Activated T-cell treated with anti-CD3 and anti-CD28 coated beads for 48 hours (primary cell): ENCODE data around the gene ATRNL1.

ENCODE experiments used
- DNase-seq: peaks from one replicate; pipeline ENCODE4 v3.0.0-alpha.2; 2020; ENCODE audit warnings: low read depth

The ATRNL1 gene

DNA sequence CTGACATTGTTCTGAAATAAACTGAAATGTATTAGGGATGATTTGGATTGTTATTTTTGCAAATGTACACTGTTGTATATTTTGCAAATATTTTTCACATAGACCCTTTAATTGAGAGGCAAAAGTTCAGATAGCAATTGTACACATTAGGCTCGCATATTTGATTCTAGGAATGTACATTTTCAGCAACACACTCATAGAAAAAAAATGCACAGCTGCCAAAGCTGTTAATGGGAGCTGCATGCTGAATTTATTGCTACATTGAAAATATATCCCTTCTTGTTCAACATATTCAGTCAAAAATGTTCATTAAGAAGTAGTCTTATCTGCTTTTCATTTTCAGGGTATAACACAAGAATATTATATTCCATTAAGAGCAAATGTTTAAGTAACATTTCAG lies 512.9 kb downstream of the ATRNL1 start:
- no peak for DNase-seq

DNA sequence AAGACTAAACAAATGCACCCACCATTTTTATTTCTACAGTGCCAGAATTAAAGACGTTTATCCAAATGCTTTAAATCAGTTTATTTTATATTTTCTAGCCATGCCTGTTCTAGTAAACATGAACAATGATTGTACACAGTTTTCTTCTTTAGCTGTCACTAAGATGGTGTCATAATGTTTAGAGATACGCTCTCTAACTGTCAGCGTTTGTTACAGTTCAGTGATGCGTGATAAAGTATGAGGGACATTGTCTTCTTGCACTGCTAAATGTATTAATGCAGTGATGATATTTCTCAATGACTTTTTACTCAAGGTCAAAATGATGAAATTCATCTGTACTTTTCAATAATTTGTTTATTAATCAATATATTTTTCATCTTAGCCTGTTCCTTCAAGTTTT lies 513.6 kb downstream of the ATRNL1 start:
- no peak for DNase-seq

DNA sequence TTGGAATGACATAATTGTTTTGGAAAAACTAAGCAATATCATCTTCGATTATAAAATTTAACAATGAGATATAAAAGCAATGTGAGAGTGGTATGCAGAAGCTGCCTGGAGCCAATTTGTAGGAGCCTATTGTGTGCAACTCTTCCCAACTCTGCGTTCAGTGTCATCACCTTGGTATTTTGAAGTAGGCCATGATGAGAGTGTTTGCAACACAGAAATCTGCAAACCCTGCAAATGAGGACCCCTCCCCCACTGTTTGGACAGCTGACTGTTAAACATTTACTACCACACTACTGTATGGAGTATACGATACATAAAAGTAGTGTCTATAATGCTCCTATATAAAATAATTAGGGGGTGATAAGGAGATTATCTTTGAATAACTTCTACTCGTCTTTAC lies 531.3 kb downstream of the ATRNL1 start:
- no peak for DNase-seq

DNA sequence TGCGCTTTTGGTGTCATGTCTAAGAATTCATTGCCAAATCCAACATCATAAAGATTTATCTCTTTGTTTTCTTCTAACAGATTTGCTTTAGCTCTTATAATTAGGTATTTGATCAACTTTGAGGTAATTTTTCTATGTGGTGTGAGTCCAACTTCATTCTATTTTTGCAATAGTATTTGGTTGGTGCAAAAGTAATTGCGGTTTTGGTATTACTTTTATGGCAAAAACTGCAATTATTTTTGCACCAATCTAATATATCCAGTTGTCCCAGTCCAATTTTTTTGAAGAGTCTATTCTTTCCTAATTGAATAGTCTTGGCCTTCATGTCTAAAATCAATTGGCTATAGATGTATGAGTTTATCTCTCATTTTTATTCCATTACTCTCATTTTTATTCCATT lies 535.5 kb downstream of the ATRNL1 start:
- DNase-seq = no peak

DNA sequence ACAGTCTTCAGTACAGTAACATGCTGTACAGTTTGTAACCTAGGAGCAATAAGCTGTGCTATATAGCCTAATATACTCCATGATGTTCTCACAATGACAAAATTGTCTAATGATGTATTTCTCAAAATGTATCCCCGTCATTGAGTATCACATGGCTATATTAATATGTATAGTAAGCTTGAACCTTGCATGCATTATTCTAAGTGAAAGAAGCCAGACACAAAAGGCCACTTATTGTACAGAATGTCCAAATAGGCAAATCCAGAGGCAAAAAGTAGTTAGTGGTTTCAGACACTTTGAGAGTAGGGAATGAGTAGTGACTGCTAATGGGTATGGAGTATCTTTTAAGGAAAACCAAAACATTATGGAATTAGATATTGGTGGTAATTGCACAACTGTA lies 545.1 kb downstream of the ATRNL1 start:
- no peak for DNase-seq

DNA sequence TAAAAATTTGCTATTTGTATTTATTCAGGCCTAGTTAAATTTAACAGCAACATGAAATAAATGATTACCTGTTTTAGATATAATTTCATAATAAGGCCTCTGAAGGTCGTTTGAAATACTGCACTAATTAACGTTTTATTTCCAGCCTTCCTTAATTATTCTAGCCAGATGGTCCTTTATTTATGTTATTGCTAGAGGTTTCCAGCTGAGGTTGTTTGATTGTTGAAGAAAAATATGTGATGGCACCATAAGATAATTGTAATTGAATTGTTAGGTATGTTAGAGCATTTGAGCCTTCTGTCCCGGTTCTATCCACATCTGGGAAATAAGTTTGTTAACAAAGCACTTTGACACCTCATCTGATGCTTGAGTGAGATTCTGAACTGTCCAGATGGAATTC lies 556.1 kb downstream of the ATRNL1 start:
- no peak for DNase-seq

DNA sequence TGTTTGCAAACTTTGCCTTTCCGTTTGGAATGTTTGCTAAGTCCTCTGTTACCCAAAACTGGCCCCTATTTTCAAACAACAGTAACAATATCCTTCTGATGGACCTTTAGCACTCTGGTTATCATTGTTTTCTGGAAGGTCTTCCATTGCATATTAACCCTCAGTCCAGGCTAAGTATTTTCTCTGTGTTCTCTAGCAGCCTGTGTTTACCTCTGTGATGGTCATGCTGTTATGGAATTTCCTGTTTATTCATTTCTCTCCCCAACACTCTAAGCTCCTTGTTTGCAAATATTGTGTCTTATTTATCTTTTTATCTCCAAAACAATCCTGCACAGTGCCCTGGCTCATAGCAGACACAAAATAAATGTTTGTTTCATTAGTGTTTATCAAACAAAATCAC lies 560.3 kb downstream of the ATRNL1 start:
- DNase-seq = no peak

DNA sequence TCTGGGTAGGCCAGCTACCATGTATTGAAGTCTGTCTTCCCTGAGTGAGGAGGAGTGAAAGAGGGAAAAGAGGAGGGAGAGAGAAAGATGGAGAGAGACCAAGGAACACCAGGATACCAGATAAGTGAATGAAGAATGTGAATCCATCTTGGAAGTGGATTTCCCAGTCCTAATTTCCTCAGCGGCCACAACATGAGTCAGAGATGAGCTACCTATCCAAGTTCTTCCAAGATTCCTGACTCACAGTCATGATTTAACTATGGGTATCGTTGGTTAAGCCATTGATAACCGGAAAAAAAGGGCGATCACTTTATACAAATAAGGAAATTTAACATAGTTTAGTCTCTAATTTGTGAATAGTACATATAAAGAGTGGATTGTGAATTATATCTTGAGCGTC lies 561.8 kb downstream of the ATRNL1 start:
- DNase-seq = no peak

DNA sequence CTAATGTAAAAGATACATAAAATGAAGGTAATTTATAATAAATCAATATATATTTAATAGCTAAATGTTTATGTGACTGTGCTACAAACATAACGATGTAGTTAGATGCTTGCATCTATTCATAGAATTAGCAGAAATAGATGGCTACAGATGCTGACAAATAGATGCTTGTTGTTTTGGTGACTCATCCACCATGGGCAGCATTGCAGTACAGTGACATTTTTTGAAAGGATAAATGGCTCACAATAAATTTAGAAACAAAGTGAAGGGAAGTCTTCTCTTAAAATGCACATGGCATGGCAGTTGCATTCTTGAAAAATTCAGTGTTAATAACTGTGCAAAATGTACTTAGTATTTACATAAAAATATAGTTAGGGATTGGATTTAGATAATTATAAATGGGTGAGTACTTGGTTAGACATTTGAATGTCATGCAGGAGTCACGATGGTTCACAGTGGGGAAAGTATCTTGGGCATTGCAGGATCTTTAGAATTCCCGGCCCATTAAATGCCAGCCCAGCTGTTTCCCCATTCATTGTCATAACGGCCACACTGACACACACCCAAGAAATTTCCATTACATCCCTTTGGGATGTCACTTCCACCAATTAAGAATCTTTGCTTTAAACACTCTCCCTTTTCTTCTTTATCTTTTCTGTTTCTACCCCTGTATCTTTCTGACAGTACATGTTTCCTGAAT lies 564.1 kb downstream of the ATRNL1 start:
- DNase-seq = no peak

DNA sequence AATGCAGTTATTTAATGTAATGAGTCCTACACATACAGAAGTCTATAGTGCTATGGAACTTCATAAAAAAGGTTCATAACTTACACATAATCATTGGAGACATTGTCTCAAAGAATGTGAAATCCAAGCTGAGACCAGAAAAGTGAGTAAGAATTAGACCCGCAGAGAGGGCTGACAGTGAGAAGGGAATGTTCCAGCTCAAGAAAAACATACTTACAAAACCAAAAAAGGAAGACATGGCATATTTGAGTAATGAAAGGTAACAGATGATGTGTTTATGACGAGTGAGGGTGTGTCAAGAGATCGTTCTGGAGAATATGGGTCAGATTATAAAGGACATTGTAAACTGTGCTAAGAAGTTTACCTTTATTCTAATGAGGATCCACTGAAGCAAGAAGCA lies 566.5 kb downstream of the ATRNL1 start:
- no peak for DNase-seq

DNA sequence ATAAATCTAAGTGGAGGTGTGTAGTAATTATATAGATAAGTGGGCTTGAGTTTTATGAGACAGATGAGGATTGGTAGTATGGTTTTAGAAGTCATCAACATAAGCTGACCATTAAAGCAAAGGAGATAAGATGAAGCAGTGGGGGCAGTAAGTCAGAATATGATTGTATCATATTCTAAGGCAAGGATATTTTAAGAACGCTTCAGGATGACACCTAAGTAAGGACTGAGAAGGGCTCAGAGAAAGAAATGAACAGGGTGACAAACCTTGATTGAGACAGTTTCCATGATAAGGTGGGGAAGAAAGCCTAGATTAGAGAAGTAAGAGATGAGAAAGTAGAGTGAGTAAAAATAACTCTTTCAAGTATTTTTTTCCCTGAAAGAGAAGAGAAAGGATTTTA lies 567.2 kb downstream of the ATRNL1 start:
- DNase-seq = no peak

DNA sequence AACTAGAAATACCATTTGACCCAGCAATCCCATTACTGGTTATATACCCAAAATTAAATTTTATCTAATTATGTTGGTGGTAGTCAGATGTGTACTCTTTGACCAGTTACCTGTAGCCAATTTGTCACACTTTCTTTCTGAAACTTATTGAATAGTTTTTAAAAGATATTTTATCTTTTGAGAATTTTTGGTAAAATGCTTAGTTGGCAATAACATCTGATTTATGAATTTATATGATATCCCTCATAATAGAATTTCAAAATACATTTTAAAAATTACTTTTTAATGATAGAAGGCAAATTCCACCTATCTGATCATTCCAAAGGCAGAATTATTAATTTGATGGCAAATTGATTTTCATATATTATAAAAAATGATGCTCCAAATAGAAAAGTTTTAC lies 569.3 kb downstream of the ATRNL1 start:
- DNase-seq = no peak

DNA sequence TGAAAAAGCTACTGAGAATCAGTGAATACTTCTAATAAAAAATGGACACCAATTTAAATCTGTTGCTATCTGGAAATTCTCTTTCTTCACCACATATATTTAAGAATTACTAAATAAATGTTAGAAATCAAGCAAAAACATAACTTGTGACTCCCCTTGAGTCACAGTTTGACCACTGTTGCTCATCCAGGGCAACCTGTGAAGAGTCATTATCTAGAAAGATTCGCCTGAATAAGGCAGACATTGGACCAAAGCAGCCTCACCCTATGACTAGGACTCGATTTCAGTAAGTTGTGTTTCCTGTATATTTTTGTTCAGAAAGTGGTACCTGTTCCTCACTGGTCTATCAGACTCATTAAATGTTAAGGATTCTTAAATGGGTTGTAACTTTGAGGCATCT lies 572.4 kb downstream of the ATRNL1 start:
- no peak for DNase-seq

DNA sequence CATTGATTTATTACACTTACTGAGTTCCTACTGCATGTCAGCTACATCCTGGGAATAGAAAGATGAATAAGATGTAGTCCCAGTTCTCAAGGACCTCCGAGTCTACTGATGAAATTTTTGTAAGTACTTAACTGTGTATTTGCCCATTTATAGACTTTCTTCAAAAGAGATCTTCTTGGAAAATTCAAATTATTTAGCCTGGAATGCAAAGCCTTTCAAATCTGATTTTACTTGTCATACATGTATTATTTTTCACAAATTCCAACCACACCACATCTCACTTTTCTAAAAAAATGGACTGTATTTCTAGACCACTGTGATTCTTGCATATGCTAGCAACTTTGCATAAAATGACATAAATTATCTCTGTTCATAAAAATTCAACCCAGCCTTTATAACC lies 581.3 kb downstream of the ATRNL1 start:
- no peak for DNase-seq

DNA sequence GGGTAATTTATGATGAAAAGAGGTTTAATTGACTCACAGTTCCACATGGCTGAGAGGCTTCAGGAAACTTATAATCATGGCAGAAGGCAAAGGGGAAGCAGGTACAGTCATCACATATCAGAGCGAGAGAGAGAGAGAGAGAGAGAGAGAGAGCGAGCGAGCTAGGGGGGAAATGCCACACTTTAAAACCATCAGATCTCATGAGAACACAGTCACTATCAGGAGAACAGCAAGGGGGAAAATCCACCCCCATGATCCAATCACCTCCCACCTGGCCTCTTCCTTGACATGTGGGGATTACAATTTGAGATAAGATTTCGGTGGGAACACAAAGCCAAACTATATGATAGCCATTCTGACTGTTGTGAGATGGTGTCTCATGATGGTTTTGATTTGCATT lies 603.6 kb downstream of the ATRNL1 start:
- DNase-seq = no peak

DNA sequence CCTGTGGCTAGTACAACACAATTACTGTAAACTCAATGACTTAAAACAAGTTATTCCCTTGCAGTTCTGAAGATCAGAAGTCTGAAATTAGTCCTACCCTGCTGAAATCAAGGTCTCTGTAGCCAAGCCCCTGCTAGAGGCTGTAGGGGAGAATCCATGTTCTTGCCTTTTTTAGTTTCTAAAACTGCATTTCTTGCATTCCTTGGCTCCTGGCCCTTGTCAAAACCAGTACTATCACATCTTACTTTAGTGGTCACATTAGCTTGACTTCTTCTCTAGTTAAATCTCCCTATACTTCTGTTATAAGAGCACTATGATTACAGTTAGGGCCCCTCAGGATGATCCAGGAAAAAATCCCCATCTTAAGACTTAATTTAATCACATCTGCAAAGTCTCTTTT lies 612.9 kb downstream of the ATRNL1 start:
- no peak for DNase-seq

DNA sequence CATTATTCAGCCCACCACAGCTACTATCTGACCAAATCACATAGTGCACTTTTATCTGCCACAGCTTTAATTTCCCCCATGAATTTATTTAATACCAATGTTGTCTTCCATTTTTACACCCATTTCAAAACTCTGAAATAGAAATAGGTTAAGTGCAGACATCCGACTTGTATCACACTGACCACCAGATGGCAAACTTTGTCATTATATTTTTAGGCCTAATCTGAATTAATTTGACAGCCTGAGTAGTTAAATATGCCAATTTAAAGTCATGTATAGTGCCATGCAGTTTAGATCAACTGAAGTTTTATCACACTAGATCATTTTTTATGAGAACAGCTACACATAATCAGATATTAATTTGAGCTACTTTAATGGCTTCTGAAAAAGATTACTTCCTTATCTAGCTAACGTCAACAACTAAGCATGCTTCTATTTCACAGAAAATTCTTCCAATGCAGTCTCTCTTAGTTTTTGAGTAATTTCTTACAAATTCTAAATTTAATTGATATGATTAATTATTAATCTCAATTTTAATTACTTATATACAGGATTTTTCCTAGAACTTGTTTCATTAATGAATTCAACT lies 613.4 kb downstream of the ATRNL1 start:
- DNase-seq = no peak

DNA sequence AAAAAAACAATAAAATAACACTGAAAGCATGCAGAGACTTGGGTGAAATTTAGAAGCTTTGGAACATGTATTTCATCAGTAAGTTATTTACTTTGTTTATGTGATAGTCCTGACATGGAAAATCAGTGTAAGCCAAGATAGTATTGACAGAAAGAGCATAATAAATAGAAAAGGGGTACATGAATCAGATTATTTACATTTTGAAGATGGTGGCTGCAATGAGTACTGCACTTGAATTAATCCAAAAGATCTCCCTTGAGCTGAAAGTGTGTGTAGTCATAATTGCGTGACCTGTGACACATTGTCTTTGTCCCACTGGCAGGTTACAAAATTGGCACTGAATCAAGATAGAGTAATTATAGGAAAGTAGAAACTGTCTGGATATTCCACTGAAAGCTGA lies 617.0 kb downstream of the ATRNL1 start:
- no peak for DNase-seq

DNA sequence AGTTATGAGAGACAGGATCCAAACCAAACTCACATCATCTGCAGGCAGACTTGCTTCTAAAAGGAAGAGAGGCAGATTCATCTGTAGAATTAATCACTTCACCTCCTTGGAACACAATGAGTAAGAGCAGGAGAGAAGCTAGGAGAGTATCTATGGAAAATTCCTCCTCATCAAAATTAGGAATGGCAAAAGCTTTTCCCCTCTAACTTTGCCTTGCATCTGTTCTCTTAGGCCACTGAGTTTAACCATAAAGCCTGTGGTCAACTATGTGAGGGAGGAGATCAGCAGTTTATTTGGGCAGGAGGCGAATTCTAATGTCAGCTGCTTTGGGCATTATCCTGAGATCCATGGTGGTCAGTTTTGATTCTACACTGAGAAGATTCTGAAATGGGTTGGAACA lies 618.1 kb downstream of the ATRNL1 start:
- DNase-seq = no peak

DNA sequence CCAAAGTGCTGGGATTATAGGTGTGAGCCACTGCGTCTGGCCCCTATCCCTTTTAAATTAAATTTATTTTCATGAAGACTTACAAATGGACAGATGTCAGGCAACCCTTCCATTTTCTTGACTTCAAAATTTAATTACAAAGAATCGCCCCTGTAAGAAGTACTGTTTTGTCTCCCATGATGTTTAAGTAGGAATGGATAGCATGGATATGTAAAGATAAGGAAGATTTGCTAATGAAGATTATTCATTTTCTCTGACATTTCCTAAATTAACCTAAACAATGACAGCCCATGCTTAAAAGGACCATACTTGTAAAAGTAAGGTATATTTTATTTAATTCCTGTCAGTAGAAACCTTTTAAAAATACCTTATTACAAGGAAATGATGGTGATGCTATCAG lies 627.0 kb downstream of the ATRNL1 start:
- no peak for DNase-seq

DNA sequence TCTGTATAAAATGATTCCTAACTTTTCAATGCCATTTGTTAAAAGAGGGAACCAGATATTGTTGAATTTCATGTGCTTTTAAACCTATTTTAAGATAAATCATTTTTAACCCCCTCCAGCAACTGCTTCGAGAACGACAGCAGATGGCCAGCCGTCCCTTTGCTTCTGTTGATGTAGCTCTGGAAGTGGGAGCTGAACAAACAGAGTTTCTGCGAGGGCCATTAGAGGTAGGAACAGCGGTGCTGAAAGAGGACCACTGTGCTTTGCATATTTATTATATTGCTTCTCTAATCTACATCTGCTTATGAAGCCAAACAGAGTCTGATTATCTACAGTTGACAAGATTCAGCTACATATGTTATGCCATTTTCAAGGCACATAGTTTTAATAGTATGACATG lies 634.0 kb downstream of the ATRNL1 start:
- DNase-seq = no peak

DNA sequence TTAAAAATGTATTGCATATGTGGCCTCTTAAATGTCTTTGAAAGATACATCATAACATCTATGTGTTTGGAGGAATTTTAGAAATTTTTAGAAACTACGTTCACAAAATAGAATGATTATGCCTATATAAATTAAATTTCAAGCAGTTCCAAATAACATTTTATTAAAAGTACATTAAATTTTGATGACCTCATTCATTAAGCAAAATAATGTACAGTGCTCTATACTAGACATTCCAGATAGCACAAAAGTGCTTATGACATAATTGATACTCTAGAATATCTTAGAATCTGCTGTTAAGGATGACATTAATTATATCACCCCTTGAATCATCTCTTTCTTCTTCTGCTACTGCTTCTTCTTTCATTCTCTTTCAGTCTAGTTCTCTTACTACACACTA lies 650.9 kb downstream of the ATRNL1 start:
- DNase-seq = no peak

DNA sequence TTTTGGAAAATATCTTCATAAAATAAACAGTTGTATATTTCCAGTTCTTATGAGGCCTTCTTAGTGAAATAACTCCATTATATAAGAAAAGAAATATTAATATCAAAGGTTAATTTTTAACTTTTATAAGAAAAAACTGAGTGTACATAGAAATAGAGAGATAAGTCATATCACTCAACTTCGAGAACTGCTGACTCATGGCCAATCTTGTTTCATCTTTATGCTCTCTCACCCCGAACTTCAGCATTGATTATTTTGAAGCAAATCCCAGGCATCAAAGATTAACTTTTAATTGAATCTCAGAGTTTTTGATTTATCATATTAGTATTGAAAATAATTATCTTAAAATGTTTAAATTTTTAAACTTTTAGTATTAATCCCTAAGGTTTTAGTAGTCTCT lies 652.8 kb downstream of the ATRNL1 start:
- no peak for DNase-seq

DNA sequence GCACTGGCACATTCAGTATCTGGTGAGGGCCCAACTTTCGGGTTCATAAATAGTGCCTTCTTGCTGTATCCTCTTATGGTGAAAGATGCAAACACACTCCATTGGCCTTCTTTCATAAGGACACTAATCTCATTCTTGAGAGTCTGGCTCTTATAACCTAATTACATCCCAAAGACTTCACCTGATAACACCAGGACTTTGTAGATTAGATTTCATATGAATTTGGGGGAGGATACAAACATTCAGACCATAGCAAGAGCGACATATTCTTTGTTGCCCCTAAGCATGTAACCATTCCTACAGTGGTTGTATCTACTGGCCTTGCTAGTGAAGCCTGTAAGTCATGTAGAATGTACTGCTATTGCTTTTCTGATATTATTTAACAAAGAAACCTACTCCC lies 654.6 kb downstream of the ATRNL1 start:
- no peak for DNase-seq
